ENCODE data around the gene SLIT1. TPM values are rescaled to one million over a fixed set of nuclear protein-coding genes. Genes with fewer than 3 reads are reported as not detected.
A peak's percentile ranks its signal among the peaks of the same experiment; 100 is the strongest.

The SLIT1 gene
- total RNA-seq, 1 donor from 2014 or later: 25.5 TPM

DNA sequence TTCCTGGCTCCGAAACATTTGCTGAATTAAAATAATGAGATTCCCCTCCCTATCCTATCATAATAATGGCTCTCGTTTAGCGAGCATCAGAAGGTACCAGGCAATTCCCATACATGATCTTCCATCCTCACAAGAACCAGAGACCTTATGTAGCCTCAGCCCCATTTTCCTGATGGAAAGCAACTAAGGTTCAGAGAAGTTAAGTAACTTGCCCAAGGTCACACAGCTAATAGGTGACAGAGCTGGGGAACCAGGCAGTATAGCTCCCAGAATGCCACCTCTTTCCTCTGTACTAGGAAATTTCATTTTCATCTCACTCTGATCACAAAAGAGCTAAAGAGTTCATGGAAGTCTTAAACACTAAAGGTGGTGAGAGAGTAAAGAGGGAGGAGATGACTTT is 2.4 kb downstream of the SLIT1 start:
- Mint-ChIP-seq H3K27me3 (peaks cover 68% of the 10 kb centered on the region), H3K9me3 (ENCODE audit: low read depth) (no peaks in the 10 kb centered on the region), H3K4me3 (ENCODE audit: low read depth) (peak overlapping the region; percentile 29), H3K4me1 (ENCODE audit: low read depth) (peaks cover 16% of the 10 kb centered on the region), H3K27ac (no peak overlapping the region), H3K36me3 (ENCODE audit: insufficient read depth) (peaks cover 2% of the 10 kb centered on the region)
- TF ChIP-seq, protein P1, sequence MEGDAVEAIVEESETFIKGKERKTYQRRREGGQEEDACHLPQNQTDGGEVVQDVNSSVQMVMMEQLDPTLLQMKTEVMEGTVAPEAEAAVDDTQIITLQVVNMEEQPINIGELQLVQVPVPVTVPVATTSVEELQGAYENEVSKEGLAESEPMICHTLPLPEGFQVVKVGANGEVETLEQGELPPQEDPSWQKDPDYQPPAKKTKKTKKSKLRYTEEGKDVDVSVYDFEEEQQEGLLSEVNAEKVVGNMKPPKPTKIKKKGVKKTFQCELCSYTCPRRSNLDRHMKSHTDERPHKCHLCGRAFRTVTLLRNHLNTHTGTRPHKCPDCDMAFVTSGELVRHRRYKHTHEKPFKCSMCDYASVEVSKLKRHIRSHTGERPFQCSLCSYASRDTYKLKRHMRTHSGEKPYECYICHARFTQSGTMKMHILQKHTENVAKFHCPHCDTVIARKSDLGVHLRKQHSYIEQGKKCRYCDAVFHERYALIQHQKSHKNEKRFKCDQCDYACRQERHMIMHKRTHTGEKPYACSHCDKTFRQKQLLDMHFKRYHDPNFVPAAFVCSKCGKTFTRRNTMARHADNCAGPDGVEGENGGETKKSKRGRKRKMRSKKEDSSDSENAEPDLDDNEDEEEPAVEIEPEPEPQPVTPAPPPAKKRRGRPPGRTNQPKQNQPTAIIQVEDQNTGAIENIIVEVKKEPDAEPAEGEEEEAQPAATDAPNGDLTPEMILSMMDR (IDR thresholded peaks at IDR 0.05; ENCODE audit: unreplicated experiment): no peak
- no peak for DNase-seq (ENCODE audit: low spot score, unreplicated experiment)

DNA sequence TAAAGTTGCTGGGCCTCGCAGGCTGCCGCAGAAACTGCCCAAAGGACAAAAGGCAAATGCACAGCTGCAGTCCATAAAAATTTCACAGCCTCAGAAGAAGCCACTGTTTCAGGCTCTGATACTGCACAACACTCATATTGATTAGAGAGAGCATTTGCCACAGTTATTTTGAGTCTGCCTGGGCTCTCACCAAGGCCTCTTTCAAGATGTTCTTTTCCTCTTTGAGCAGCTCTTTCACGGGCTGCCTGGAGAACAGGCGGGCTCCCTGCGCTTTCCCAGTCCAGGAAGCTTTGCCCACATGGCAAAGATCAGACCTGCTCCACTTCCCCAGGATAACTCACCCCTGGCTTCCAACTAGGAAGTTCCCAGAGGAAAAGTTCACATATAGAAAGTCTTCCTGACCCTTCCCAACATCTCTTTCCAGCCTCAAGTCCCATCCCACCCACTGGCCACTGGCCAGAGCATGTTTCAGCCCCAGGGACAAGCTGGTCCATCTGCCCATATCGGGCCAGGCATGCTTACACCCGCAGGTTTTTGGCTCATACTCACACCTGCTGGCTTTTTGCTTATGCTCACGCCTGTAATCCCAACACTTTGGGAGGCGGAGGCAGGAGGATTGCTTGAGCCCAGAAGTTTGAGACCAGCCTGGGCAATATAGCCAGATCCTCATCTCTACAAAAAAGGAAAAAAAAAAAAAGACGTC is 3.3 kb downstream of the SLIT1 start:
- Mint-ChIP-seq H3K27me3 (peaks cover 64% of the 10 kb centered on the region), H3K4me3 (ENCODE audit: low read depth) (no peak overlapping the region), H3K9me3 (ENCODE audit: low read depth) (no peaks in the 10 kb centered on the region), H3K4me1 (ENCODE audit: low read depth) (peaks cover 16% of the 10 kb centered on the region), H3K27ac (no peak overlapping the region), H3K36me3 (ENCODE audit: insufficient read depth) (peaks cover 2% of the 10 kb centered on the region)
- TF ChIP-seq, protein P1 (IDR thresholded peaks at IDR 0.05; ENCODE audit: unreplicated experiment): no peak
- no peak for DNase-seq (ENCODE audit: low spot score, unreplicated experiment)

GRCh38 chr10:97180986-97181385 is 4.8 kb downstream of the SLIT1 start:
- no peak for DNase-seq (ENCODE audit: low spot score, unreplicated experiment)
- Mint-ChIP-seq H3K9me3 (ENCODE audit: low read depth) (no peaks in the 10 kb centered on the region), H3K36me3 (ENCODE audit: insufficient read depth) (peaks cover 2% of the 10 kb centered on the region), H3K4me3 (ENCODE audit: low read depth) (no peak overlapping the region), H3K4me1 (ENCODE audit: low read depth) (peaks cover 16% of the 10 kb centered on the region), H3K27me3 (peaks cover 51% of the 10 kb centered on the region), H3K27ac (no peak overlapping the region)
- TF ChIP-seq, protein P1 (IDR thresholded peaks at IDR 0.05; ENCODE audit: unreplicated experiment): no peak

DNA sequence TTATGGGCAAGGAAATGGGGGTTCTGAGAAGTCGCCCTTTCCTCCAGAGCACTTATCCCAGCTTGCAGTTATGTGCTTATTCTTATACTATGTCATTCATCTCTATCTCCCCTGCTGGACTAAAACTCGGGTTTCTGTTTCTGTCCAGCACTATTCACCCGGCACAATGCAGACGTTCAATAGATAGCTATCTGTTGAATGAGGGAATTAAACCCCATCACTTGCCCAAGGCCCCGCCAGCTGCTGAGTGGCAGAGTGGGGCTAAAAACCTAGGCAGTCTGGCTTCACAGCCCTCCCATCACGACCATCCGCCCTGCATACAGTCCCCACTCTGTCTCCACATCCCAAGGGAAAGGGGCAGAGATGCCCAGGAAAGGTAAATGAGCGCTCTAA is 5.4 kb downstream of the SLIT1 start:
- no peak overlapping the region for H3K4me3 Mint-ChIP-seq (ENCODE audit: low read depth)
- no peak overlapping the region for H3K27ac Mint-ChIP-seq

GRCh38 chr10:97179731-97180362 is 5.9 kb downstream of the SLIT1 start:
- Mint-ChIP-seq H3K4me1 (ENCODE audit: low read depth) (peaks cover 14% of the 10 kb centered on the region), H3K27ac (no peak overlapping the region), H3K9me3 (ENCODE audit: low read depth) (no peaks in the 10 kb centered on the region), H3K4me3 (ENCODE audit: low read depth) (no peak overlapping the region), H3K27me3 (peaks cover 45% of the 10 kb centered on the region), H3K36me3 (ENCODE audit: insufficient read depth) (peaks cover 2% of the 10 kb centered on the region)
- DNase-seq (ENCODE audit: low spot score, unreplicated experiment): peak; percentile 40
- TF ChIP-seq, protein P1 (IDR thresholded peaks at IDR 0.05; ENCODE audit: unreplicated experiment): peak; percentile 59

More for the DNA sequence above, 5.4 kb downstream of the SLIT1 start:
- Mint-ChIP-seq H3K4me1 (ENCODE audit: low read depth) (peaks cover 16% of the 10 kb centered on the region), H3K36me3 (ENCODE audit: insufficient read depth) (peaks cover 2% of the 10 kb centered on the region), H3K27me3 (peaks cover 48% of the 10 kb centered on the region), H3K9me3 (ENCODE audit: low read depth) (no peaks in the 10 kb centered on the region)
- TF ChIP-seq, protein P1 (IDR thresholded peaks at IDR 0.05; ENCODE audit: unreplicated experiment): no peak
- no peak for DNase-seq (ENCODE audit: low spot score, unreplicated experiment)
